Measurements from ENCODE around the gene PA2G4. TPM values are rescaled to one million over a fixed set of nuclear protein-coding genes. Genes with fewer than 3 reads are reported as not detected.

The PA2G4 gene
- polyA plus RNA-seq, 1 donor from 2014 or later: 115 TPM

DNA sequence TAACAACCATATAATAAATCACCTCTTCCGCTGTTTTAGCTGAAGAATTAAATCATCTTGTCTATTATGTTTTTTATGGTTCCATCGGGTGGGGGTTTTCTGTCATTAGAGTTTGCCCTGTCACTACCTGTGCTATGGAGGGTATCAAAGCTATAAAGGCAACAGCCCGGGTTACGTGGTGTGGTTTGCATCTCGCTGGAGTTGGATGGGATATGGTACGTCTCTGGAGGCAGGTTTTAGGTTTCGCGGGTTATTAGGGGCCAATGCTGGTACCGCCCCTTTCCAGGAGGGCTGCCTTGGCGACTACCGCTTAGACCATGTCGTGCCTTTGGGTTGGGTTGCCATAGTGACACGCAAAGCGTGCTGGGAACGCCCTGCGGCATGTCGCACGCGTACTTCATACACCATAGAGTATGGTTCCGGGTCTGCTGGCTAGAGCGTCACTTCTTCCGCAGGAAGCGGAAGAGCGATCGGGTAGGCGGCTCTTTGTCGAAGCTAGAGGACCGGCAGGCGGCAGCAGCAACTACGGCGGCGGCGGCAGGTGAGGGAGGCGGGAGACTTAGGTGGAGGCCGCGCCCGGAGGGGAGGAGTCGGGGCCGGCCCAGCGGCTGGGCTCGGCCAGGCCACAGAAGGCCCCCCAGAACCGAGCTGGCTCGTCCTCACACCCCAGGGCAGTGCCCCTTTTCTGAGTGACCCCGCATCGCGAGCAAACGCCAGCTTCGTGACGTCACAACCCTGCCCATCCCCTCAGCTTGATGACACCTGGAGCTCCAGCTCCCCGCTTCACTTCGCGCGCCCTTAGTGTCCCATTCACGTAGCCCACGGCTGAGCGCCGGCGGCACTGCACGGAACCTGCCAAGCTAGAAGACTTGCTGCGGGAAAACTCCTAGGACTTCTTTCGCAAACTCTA, 13.7 kb downstream of the PA2G4 start, which contains the start of gene ZC3H10:
ZC3H10 (plus strand) TSS at position 489 of the 910 bp plus-strand sequence. CDS start 2,297 bp downstream, outside the sequence.
- H3K9ac ChIP-seq (ENCODE audit: low read length): peak within 1 kb of the TSS; percentile 91
- H3K4me3 ChIP-seq (ENCODE audit: low read length): peak within 1 kb of the TSS; percentile 69
- no peaks in the 10 kb centered on the region for H3K9me2 ChIP-seq (ENCODE audit: insufficient read depth, low read length)
- no peaks in the 10 kb centered on the region for H3K27me3 ChIP-seq (ENCODE audit: insufficient read depth, low read depth, low read length)
- H3K79me2 ChIP-seq (replicated peaks; ENCODE audit: insufficient read depth, low read length): peaks cover 28% of the 10 kb centered on the region
- H3K27ac ChIP-seq (ENCODE audit: low read length): peak within 1 kb of the TSS; percentile 93
- peaks cover 6% of the 10 kb centered on the region for H3F3A ChIP-seq (ENCODE audit: insufficient read depth, low read length, poor library complexity, severe bottlenecking)
- no peaks in the 10 kb centered on the region for H3K36me3 ChIP-seq (ENCODE audit: insufficient read depth, low read length)
- no peaks in the 10 kb centered on the region for H3K9me3 ChIP-seq (ENCODE audit: low read length)
- peak within 1 kb of the TSS; percentile 100 for H3K4me2 ChIP-seq (ENCODE audit: low read length)
- no peaks in the 10 kb centered on the region for H4K20me1 ChIP-seq (ENCODE audit: insufficient read depth)
- H2AFZ ChIP-seq (ENCODE audit: low read depth, low read length): peak within 1 kb of the TSS; percentile 70
- TF ChIP-seq TAF1 (IDR thresholded peaks at IDR 0.05; ENCODE audit: low read depth): peak; percentile 90
- peak; percentile 31 for TF ChIP-seq RAD21 (conservative IDR thresholded peaks at IDR 0.05)
- peak; percentile 82 for TF ChIP-seq EP300 (conservative IDR thresholded peaks at IDR 0.05; ENCODE audit: poor library complexity, severe bottlenecking)
- peak; percentile 42 for TF ChIP-seq REST (IDR thresholded peaks at IDR 0.05; ENCODE audit: borderline replicate concordance)
- peak; percentile 86 for TF ChIP-seq CTCF (IDR thresholded peaks at IDR 0.05; ENCODE audit: poor library complexity, severe bottlenecking)
- peak; percentile 52 for TF ChIP-seq SMC3 (conservative IDR thresholded peaks at IDR 0.05; ENCODE audit: poor library complexity)
- TF ChIP-seq EZH2 (IDR thresholded peaks at IDR 0.05; ENCODE audit: borderline replicate concordance, insufficient read depth, low read length, poor library complexity, severe bottlenecking): no peak
- peak; percentile 98 for TF ChIP-seq POLR2AphosphoS5 (IDR thresholded peaks at IDR 0.05)
- peak; percentile 98 for TF ChIP-seq MXI1 (conservative IDR thresholded peaks at IDR 0.05; ENCODE audit: poor library complexity, severe bottlenecking)

- Histone ChIP-seq H3K79me2 (replicated peaks; ENCODE audit: insufficient read depth, low read length) (peaks cover 28% of the 10 kb centered on the region), H3K36me3 (ENCODE audit: insufficient read depth, low read length) (no peaks in the 10 kb centered on the region), H3K27me3 (ENCODE audit: insufficient read depth, low read depth, low read length) (no peaks in the 10 kb centered on the region), H4K20me1 (ENCODE audit: insufficient read depth) (no peaks in the 10 kb centered on the region), H3K4me2 (ENCODE audit: low read length) (peak overlapping the region; percentile 100), H3K4me3 (ENCODE audit: low read length) (peak overlapping the region; percentile 69), H3K27ac (ENCODE audit: low read length) (peak overlapping the region; percentile 93), H3K9ac (ENCODE audit: low read length) (peak overlapping the region; percentile 91), H3F3A (ENCODE audit: insufficient read depth, low read length, poor library complexity, severe bottlenecking) (peaks cover 6% of the 10 kb centered on the region), H2AFZ (ENCODE audit: low read depth, low read length) (peak overlapping the region; percentile 70), H3K9me2 (ENCODE audit: insufficient read depth, low read length) (no peaks in the 10 kb centered on the region), H3K9me3 (ENCODE audit: low read length) (no peaks in the 10 kb centered on the region)
- TF ChIP-seq CTCF (IDR thresholded peaks at IDR 0.05; ENCODE audit: poor library complexity, severe bottlenecking): no peak
- no peak for TF ChIP-seq TAF1 (IDR thresholded peaks at IDR 0.05; ENCODE audit: low read depth)
- TF ChIP-seq EZH2 (IDR thresholded peaks at IDR 0.05; ENCODE audit: borderline replicate concordance, insufficient read depth, low read length, poor library complexity, severe bottlenecking): no peak
- TF ChIP-seq POLR2AphosphoS5 (IDR thresholded peaks at IDR 0.05): no peak
- no peak for TF ChIP-seq REST (IDR thresholded peaks at IDR 0.05; ENCODE audit: borderline replicate concordance)
- no peak for TF ChIP-seq SMC3 (conservative IDR thresholded peaks at IDR 0.05; ENCODE audit: poor library complexity)
- TF ChIP-seq MXI1 (conservative IDR thresholded peaks at IDR 0.05; ENCODE audit: poor library complexity, severe bottlenecking): no peak
- no peak for TF ChIP-seq RAD21 (conservative IDR thresholded peaks at IDR 0.05)
- no peak for TF ChIP-seq EP300 (conservative IDR thresholded peaks at IDR 0.05; ENCODE audit: poor library complexity, severe bottlenecking)
Measured at GRCh38 chr12:56118688-56119357, 14.5 kb downstream of the PA2G4 start.

Measured in neural cell (in vitro differentiated cells).